Right lobe of liver (tissue), 6 donors: ENCODE data around the gene VPS25. TPM values are rescaled to one million over a fixed set of nuclear protein-coding genes. Genes with fewer than 3 reads are reported as not detected.
A peak's percentile ranks its signal among the peaks of the same experiment; 100 is the strongest.

ENCODE experiments used
- ATAC-seq, 4 donors: fragments of 200-7000 bp; cut with Tn5 transposase; one replicate each; pipeline ENCODE4 v1.9.1; 2020; ENCODE audit warnings: mild to moderate bottlenecking in 4 of 4, moderate library complexity in 4 of 4
- DNase-seq, 3 donors: peaks; one replicate each; pipeline ENCODE4 v3.0.0-alpha.2; 2020
- H3K27ac ChIP-seq, 3 donors: fragments of 200-600 bp; one replicate each; pipeline ENCODE4 v1.8.0; 2022
- H3K27me3 ChIP-seq, 2 donors: fragments of 200-600 bp; one replicate each; pipeline ENCODE4 v1.8.0; 2022
- H3K36me3 ChIP-seq, 4 donors: fragments of 200-600 bp; sonication (generic) in 1 of 4; one replicate each; pipeline versions ENCODE4 v1.5.1 to v1.8.0; 2017 to 2022; ENCODE audit warnings: control low read depth in 1 of 4
- H3K4me1 ChIP-seq, 4 donors: fragments of 200-600 bp; sonication (generic) in 1 of 4; one replicate each; pipeline versions ENCODE4 v1.5.1 to v1.8.0; 2017 to 2022; ENCODE audit warnings: control low read depth in 1 of 4
- H3K4me3 ChIP-seq, 3 donors: fragments of 200-600 bp; one replicate each; pipeline ENCODE4 v1.8.0; 2022
- H3K9me3 ChIP-seq, 4 donors: fragments of 200-600 bp; sonication (generic) in 1 of 4; one replicate each; pipeline versions ENCODE4 v1.5.1 to v1.8.0; 2017 to 2022; ENCODE audit warnings: control low read depth in 1 of 4
- POLR2A ChIP-seq: fragments of 450-650 bp; IDR thresholded peaks from one replicate; pipeline ENCODE4 v1.6.1; 2017; ENCODE audit warnings: antibody characterized with exemption, mild to moderate bottlenecking
- WGBS: methylation state at CpG from one replicate; pipeline ENCODE4 v1.1.6; 2018; ENCODE audit warnings: low coverage, low lambda C conversion rate; ENCODE audit not compliant: insufficient coverage; ENCODE audit errors: missing lambda C conversion rate; 5-methylcytosine and 5-hydroxymethylcytosine counted together
- intact Hi-C, 2 donors: fragments of 100-400 bp; cut with DNase I; formaldehyde crosslinking; loops; one replicate each; pipeline versions ENCODE4 v1.11.2 to v1.14.1; 2022
- total RNA-seq, 6 experiments: library from RNA; depleted of rRNA in 2 of 6; stranded (reverse); fragments of >200 nt in 2 of 6; fragmentation: NEBNext Ultra II Directional in 3 of 6; extraction: Animal tissue kit (Norgen Biotek cat#: 25700) in 3 of 6; gene quantifications; one replicate each; pipeline versions ENCODE4 v1.1.0 to v1.2.4, GENCODE V29; 2016 to 2023
- TF ChIP-seq, protein P1 (sequence below), 4 donors: fragments of 200-600 bp in 3 of 4; fragments of 450-650 bp in 1 of 4; IDR thresholded peaks; one replicate each; pipeline versions ENCODE4 v1.5.1 to v1.8.0; 2016 to 2022; ENCODE audit warnings: antibody characterized with exemption in 4 of 4, mild to moderate bottlenecking in 2 of 4
- donor health status: DM: no; HTN: yes; CAD: no.
- donor health status: DM: no; HTN: no; CAD: no.
- donor health status: DM: no; HTN: no; CAD: no.
- donor health status: DM: no; HTN: yes; CAD: no.
- donor health status: DM: no; HTN: yes; CAD: no.

Gene VPS25
- total RNA-seq, 6 experiments from 2014 or later: 28.3 to 47.0 (median 33.6) TPM

DNA sequence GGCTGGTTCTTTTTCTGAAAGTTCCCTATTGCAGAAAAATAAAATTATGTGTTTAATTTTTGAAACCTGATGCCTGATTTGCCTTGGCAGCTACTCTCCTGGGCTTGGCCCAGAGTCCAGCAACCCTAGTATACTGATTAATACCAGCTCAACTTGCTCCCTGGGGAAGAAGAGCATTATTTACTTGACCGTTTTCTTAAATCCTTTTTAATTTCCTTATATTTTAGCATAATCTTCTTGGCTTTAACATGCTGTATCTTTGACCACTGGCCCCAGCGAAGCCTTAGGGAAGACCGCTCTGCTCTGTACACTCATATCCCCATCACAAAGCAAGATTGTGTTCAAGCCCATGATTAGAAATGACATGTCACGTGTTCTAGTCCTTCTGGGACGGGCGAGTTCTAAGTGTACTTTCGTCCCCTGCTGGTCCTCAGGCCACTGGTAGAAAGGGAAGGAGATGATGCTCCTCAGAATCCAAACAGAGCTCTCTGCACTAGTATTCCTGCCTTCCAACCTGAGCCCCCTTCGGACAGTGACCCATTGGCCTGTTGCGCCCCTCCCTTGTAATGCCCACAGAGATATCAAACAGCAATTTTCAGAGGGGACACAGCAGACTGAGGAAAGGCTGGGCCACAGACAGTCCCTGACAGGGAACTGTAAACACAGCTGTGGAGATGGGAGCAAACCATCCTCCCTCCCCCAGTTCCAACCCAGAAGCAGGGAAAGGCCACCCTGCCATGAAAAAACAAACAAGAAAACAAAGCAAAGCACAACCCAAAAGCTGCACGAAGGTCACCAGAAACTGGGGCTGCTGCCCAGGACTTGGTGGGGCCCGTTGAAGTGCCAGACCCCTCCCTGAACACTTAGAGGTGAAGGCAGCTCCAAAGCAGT, 24.1 kb upstream of the VPS25 start:
- peak overlapping the region in 2 of 3 donors; percentile 4 to 5 for H3K27ac ChIP-seq
- no peak for DNase-seq
- TF ChIP-seq POLR2A: no peak
- TF ChIP-seq, protein P1, sequence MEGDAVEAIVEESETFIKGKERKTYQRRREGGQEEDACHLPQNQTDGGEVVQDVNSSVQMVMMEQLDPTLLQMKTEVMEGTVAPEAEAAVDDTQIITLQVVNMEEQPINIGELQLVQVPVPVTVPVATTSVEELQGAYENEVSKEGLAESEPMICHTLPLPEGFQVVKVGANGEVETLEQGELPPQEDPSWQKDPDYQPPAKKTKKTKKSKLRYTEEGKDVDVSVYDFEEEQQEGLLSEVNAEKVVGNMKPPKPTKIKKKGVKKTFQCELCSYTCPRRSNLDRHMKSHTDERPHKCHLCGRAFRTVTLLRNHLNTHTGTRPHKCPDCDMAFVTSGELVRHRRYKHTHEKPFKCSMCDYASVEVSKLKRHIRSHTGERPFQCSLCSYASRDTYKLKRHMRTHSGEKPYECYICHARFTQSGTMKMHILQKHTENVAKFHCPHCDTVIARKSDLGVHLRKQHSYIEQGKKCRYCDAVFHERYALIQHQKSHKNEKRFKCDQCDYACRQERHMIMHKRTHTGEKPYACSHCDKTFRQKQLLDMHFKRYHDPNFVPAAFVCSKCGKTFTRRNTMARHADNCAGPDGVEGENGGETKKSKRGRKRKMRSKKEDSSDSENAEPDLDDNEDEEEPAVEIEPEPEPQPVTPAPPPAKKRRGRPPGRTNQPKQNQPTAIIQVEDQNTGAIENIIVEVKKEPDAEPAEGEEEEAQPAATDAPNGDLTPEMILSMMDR (IDR thresholded peaks at IDR 0.05): no peak
- 60% methylated on average over 11 of the region's 11 CpGs for WGBS
- no peaks in the 10 kb centered on the region for H3K36me3 ChIP-seq
- intact Hi-C loops: no loop called here
- no peaks in the 10 kb centered on the region for H3K9me3 ChIP-seq
- H3K27me3 ChIP-seq: no peaks in the 10 kb centered on the region
- peaks cover 0 to 27% (median 4%) of the 10 kb centered on the region in 4 donors for H3K4me1 ChIP-seq
- ATAC-seq: no peak
- H3K4me3 ChIP-seq: no peak overlapping the region

- H3K36me3 ChIP-seq: no peaks in the 10 kb centered on the region
- no peaks in the 10 kb centered on the region for H3K9me3 ChIP-seq
- H3K4me3 ChIP-seq: no peak overlapping the region
- H3K27me3 ChIP-seq: no peaks in the 10 kb centered on the region
- no peak for DNase-seq
- intact Hi-C loops: no loop called here
- WGBS: 36% methylated on average over 3 of the region's 3 CpGs
- TF ChIP-seq, protein P1 (IDR thresholded peaks at IDR 0.05): no peak
- no peak for TF ChIP-seq POLR2A
- peaks cover 0 to 26% (median 4%) of the 10 kb centered on the region in 4 donors for H3K4me1 ChIP-seq
- H3K27ac ChIP-seq: peak overlapping the region in 1 of 3 donors; percentile 2
- peak; percentile 58 to 86 (median 81) for ATAC-seq
Measured at GRCh38 chr17:42750739-42751344, 22.4 kb upstream of the VPS25 start.

DNA sequence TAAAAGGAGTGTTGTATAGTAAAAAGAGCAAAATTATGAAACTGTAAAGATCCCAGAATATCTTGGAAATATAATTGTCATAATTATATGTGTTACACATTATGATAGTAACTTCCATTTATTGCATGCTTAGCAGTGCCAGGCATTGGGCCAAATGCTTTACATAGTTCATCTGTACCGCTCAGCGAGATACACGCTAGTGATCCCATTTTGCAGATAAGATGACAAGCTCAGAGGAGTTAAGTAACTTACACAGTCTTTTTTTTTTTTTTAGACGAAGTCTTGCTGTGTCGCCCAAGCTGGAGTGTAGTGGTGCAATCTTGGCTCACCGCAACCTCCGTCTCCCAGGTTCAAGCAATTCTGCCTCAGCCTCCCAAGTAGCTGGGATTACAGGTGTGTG, 21.6 kb upstream of the VPS25 start:
- Histone ChIP-seq H3K9me3 (no peaks in the 10 kb centered on the region), H3K4me1 (peaks cover 0 to 26% (median 4%) of the 10 kb centered on the region in 4 donors), H3K36me3 (no peaks in the 10 kb centered on the region), H3K27ac (no peak overlapping the region), H3K27me3 (no peaks in the 10 kb centered on the region), H3K4me3 (no peak overlapping the region)
- TF ChIP-seq POLR2A: no peak
- TF ChIP-seq, protein P1 (IDR thresholded peaks at IDR 0.05): no peak
- DNase-seq: no peak
- intact Hi-C loops: no loop called here
- WGBS: 38% methylated on average over 6 of the region's 7 CpGs
- no peak for ATAC-seq

GRCh38 chr17:42754782-42755181, 18.5 kb upstream of the VPS25 start:
- H3K36me3 ChIP-seq: no peaks in the 10 kb centered on the region
- H3K4me3 ChIP-seq: no peak overlapping the region
- H3K27ac ChIP-seq: no peak overlapping the region
- H3K9me3 ChIP-seq: no peaks in the 10 kb centered on the region
- TF ChIP-seq POLR2A: no peak
- TF ChIP-seq, protein P1 (IDR thresholded peaks at IDR 0.05): no peak
- H3K4me1 ChIP-seq: peaks cover 0 to 8% (median 2%) of the 10 kb centered on the region in 4 donors
- no peak for DNase-seq
- 80% methylated on average over 1 of the region's 3 CpGs for WGBS
- H3K27me3 ChIP-seq: no peaks in the 10 kb centered on the region
- intact Hi-C loops: no loop called here
- ATAC-seq: no peak
